C4-2B (cell line): Measurements from ENCODE around the gene CABLES1.
"Not testable (repeated sequence)": the region's sequence is repeated elsewhere in the genome, so short reads cannot be mapped to it uniquely, and the experiment has no call there.

ENCODE experiments used
- H3K27ac ChIP-seq: fragments of 450-650 bp; 2 replicates; pipeline ENCODE4 v1.5.1; 2017
- ZFX ChIP-seq: fragments of 450-650 bp; IDR thresholded peaks from 2 replicates; pipeline ENCODE4 v1.6.1; 2017
- TF ChIP-seq, protein P1 (sequence below): fragments of 450-650 bp; conservative IDR thresholded peaks from 2 replicates; pipeline ENCODE4 v1.5.1; 2017; ENCODE audit warnings: mild to moderate bottlenecking

The CABLES1 gene

DNA sequence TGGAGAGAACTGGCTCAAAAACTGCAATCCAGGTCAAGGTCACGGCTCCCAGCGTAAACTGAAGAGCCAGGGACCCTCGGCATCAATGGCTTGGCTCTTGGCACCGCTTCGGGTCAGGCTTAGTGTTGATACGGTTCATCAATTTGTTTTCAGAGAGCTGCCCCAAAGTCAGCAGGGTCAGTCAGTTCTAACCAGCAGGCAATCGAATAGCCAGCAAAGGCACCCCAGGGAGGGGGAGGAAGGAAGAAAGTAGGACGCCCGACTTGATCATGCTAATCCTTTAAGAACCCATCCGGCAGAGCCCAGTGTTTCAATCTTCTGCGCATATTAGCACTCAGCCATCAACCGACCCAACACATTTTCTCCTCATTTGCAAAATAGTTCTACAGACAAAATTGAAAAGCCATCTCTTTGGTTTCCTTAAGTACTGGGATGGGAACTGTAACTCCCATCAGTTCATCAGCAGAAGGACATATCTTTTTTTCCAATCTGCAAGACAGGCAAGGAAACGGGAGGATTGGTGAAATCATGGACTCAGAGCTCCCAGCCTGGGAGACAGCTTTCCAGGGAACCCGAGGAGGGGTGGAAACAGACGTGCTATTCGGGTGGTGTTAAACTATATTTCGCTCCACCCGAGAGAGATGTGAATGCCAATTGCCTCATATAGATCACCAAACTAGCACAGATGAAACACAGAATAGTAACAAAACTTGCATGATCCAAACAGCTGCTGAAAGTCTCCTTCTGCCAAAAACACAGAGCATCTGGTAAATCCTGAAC is 40.7 kb upstream of the CABLES1 start:
- no peak for TF ChIP-seq ZFX
- no peak overlapping the region for H3K27ac ChIP-seq

DNA sequence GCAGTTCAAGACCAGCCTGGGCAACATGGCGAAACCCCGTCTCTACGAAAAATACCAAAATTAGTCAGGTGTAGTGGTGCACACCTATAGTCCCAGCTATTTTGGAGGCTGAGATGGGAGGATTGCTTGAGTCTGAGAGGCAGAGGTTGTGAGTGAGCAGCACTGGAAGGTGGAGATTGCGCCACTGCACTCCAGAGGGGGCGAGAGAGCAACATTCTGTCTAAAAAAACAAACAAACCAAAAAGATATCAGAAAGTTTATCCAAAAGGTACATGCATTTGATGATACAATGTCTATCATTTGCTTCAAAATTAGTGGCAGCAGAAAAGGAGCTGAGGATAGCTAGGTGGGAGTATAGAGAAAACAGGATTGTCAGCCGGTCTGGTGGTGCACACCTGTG is 39.8 kb upstream of the CABLES1 start:
- no peak for TF ChIP-seq ZFX
- TF ChIP-seq, protein P1, sequence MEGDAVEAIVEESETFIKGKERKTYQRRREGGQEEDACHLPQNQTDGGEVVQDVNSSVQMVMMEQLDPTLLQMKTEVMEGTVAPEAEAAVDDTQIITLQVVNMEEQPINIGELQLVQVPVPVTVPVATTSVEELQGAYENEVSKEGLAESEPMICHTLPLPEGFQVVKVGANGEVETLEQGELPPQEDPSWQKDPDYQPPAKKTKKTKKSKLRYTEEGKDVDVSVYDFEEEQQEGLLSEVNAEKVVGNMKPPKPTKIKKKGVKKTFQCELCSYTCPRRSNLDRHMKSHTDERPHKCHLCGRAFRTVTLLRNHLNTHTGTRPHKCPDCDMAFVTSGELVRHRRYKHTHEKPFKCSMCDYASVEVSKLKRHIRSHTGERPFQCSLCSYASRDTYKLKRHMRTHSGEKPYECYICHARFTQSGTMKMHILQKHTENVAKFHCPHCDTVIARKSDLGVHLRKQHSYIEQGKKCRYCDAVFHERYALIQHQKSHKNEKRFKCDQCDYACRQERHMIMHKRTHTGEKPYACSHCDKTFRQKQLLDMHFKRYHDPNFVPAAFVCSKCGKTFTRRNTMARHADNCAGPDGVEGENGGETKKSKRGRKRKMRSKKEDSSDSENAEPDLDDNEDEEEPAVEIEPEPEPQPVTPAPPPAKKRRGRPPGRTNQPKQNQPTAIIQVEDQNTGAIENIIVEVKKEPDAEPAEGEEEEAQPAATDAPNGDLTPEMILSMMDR: no peak; the same call in 1 of the 2 replicates
- H3K27ac ChIP-seq: no peak overlapping the region

DNA sequence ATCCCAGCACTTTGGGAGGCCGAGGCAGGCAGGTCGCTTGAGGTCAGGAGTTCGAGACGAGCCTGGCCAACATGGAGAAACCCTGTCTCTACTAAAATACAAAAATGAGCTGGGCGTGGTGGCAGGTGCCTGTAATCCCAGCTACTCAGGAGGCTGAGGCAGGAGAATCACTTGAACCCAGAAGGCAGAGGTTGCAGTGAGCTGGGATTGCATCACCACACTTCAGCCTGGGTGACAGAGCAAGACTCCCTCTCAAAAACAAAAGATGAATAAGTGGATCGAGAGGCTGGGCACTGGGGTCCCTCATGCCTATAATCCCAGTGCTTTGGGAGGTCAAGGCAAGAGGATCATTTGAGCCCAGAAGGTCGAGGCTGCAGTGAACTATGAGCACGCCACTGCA is 38.3 kb upstream of the CABLES1 start:
- H3K27ac ChIP-seq: not testable (repeated sequence)

DNA sequence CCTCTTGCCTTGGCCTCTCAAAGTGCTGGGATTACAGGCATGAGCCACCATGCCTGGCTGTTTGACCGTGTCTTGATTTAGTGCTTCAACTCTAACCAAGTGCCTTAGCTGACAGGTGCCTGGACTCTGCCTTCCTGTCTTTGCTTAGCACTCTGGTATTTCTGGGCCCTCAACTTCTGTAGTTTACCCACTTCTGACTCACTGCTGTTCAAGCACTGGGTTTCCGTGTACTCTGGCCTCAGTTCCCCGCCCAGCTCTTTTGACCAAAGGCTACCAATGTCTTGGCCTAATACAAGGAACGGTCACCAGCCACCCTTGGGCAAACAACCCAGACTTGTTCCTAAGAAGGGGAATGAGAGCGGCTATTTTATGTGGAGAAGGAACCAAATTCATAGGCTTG is 35.7 kb upstream of the CABLES1 start:
- H3K27ac ChIP-seq: no peak overlapping the region
- no peak for TF ChIP-seq ZFX
- TF ChIP-seq, protein P1: no peak

DNA sequence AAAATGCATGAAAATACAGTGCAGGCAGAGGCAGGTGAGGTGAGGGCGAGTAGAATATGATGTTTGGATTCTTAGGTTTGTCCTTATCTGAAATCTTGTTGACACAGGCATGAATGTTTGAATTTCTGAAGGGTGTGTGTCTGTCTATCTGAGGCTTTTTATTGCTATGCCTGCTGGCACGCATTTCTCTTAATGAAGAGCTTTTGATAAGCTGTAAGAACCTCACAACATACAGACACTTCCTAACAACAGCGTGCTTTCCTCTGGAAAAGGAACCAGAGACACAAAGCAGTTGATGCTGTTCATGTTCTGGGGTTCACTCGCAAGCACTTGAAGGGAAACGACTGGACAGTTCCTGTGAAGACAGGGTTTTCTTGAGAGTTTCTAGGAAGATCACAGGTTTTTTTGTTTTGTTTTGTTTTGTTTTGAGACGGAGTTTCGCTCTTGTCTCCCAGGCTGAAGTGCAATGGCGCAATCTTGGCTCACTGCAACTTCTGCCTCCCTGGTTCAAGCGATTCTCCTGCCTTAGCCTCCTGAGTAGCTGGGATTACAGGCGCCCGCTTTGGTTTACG is 33.3 kb upstream of the CABLES1 start:
- H3K27ac ChIP-seq: peak overlapping the region; percentile 54
- TF ChIP-seq ZFX: no peak
- TF ChIP-seq, protein P1: no peak

DNA sequence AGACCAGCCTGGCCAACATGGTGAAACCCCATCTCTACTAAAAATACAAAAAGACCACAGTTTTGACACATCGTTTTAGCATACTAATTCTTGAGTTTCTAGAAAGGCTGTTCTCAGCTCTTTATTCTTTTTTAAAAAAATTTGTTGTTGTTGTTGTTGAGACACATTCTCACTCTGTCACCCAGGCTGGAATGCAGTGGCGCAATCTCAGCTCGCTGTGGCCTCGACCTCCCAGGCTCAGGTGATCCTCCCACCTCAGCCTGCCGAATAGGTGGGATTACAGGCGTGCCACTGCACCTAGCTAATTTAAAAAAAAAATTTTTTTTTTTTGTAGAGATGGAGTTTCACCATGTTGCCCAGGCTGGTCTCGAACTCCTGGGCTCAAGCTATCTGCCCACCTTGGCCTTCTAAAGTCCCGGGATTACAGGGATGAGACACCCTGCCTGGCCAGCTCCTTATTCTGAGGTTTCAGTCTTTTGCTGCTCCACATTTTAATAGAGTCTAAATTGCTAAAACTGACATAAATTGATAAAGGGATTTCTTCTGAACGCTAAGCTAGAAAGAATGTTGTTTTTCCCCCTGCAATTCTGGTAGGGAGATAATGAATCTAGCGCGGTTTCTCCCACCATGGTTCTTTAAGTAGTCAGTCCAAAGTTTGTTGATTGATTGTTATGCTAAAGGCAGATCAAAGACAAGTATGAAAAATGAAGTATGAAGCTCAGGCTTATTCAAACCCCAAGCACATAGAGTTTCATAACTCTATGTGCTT is 32.6 kb upstream of the CABLES1 start:
- H3K27ac ChIP-seq: peak overlapping the region; percentile 54
- TF ChIP-seq, protein P1: no peak
- TF ChIP-seq ZFX: no peak

DNA sequence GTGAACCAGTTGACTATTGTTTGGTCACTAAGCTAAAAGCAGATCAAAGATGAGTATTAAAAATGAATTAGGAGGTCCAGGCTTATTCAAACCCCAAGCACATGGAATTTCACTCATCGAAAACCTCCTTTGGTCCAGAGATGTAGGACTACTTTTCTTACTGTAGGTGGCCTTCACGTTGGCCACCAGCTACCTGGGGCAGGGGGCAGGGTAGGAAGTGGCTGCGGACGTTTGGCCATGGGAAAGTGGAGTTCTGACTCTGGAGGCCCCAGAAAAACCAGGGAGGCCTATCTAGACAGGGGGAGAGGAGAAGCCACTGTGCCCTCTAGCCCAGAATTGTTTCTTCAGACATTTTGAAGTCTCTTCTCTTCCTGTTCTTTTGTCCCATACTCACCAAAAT is 31.8 kb upstream of the CABLES1 start:
- H3K27ac ChIP-seq: no peak overlapping the region
- TF ChIP-seq, protein P1: no peak

DNA sequence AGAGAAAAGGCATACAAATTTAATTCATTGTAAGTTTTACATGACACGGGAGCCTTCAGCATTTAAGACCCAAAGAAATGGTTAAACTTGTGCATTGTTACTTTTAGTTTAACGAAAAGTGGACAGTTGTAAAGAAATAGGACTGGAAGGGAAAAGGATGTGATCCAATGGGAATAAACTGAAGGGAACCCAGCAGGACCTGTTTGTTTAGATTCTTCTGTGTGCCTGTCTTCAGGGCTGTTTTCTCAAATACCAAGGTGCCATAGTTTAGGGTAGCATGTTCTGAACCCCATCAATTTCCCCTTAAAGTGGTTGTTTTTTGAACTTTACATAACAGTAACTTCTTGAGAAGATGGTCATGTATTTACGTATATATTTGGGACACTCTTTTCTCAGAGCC is 30.3 kb upstream of the CABLES1 start:
- H3K27ac ChIP-seq: no peak overlapping the region
- TF ChIP-seq, protein P1: no peak
- no peak for TF ChIP-seq ZFX
